Neuron (in vitro differentiated cells): ENCODE measurements around the gene PAQR4.

Experiments
- H2AFZ ChIP-seq: one replicate; pipeline ENCODE4 v1.6.1; 2013; ENCODE audit warnings: low read depth, mild to moderate bottlenecking, inconsistent platforms, low read length, moderate library complexity
- H3K27me3 ChIP-seq: one replicate; pipeline ENCODE4 v1.6.1; 2013; ENCODE audit warnings: low read length; ENCODE audit not compliant: insufficient read depth
- H3K36me3 ChIP-seq: one replicate; pipeline ENCODE4 v1.6.1; 2013; ENCODE audit warnings: low read length; ENCODE audit not compliant: insufficient read depth
- H3K4me1 ChIP-seq: one replicate; pipeline ENCODE4 v1.6.1; 2013; ENCODE audit warnings: low read length; ENCODE audit not compliant: insufficient read depth
- H3K4me3 ChIP-seq: 2 replicates; pipeline ENCODE4 v1.5.1; 2013; ENCODE audit warnings: mild to moderate bottlenecking, low read length, moderate library complexity
- H3K9me3 ChIP-seq: one replicate; pipeline ENCODE4 v1.6.1; 2013; ENCODE audit warnings: low read length

PAQR4 gene

GRCh38 chr16:2983706-2984136 is 14.6 kb downstream of the PAQR4 start:
- H3K4me3 ChIP-seq: no peak overlapping the region
- no peak overlapping the region for H2AFZ ChIP-seq
- H3K4me1 ChIP-seq: peaks cover 20% of the 10 kb centered on the region
- peaks cover 32% of the 10 kb centered on the region for H3K27me3 ChIP-seq
- no peaks in the 10 kb centered on the region for H3K36me3 ChIP-seq
- no peaks in the 10 kb centered on the region for H3K9me3 ChIP-seq

GRCh38 chr16:2985462-2985861 is 16.3 kb downstream of the PAQR4 start:
- H3K27me3 ChIP-seq: peaks cover 49% of the 10 kb centered on the region
- no peaks in the 10 kb centered on the region for H3K36me3 ChIP-seq
- H2AFZ ChIP-seq: no peak overlapping the region
- H3K9me3 ChIP-seq: no peaks in the 10 kb centered on the region
- peaks cover 12% of the 10 kb centered on the region for H3K4me1 ChIP-seq
- no peak overlapping the region for H3K4me3 ChIP-seq

GRCh38 chr16:2985893-2986355 is 16.8 kb downstream of the PAQR4 start:
- Histone ChIP-seq H3K36me3 (no peaks in the 10 kb centered on the region), H3K4me3 (no peak overlapping the region), H3K9me3 (no peaks in the 10 kb centered on the region), H3K27me3 (peaks cover 53% of the 10 kb centered on the region), H3K4me1 (peaks cover 8% of the 10 kb centered on the region), H2AFZ (no peak overlapping the region)

- Histone ChIP-seq H3K4me3 (no peak overlapping the region), H3K9me3 (no peaks in the 10 kb centered on the region), H3K27me3 (peaks cover 61% of the 10 kb centered on the region), H3K36me3 (no peaks in the 10 kb centered on the region), H2AFZ (no peak overlapping the region), H3K4me1 (peaks cover 4% of the 10 kb centered on the region)
Observed at GRCh38 chr16:2986623-2987188, 17.6 kb downstream of the PAQR4 start.

GRCh38 chr16:2987286-2987685 is 18.1 kb downstream of the PAQR4 start:
- no peaks in the 10 kb centered on the region for H3K4me1 ChIP-seq
- H2AFZ ChIP-seq: no peak overlapping the region
- H3K36me3 ChIP-seq: no peaks in the 10 kb centered on the region
- no peak overlapping the region for H3K4me3 ChIP-seq
- peaks cover 65% of the 10 kb centered on the region for H3K27me3 ChIP-seq
- no peaks in the 10 kb centered on the region for H3K9me3 ChIP-seq

- Histone ChIP-seq H3K4me1 (no peaks in the 10 kb centered on the region), H3K27me3 (peaks cover 69% of the 10 kb centered on the region), H3K36me3 (no peaks in the 10 kb centered on the region), H3K4me3 (no peak overlapping the region), H2AFZ (no peak overlapping the region), H3K9me3 (no peaks in the 10 kb centered on the region)
Observed at GRCh38 chr16:2987833-2988232, 18.7 kb downstream of the PAQR4 start.

- no peaks in the 10 kb centered on the region for H3K9me3 ChIP-seq
- no peak overlapping the region for H2AFZ ChIP-seq
- H3K4me1 ChIP-seq: no peaks in the 10 kb centered on the region
- H3K4me3 ChIP-seq: no peak overlapping the region
- H3K36me3 ChIP-seq: no peaks in the 10 kb centered on the region
- H3K27me3 ChIP-seq: peaks cover 76% of the 10 kb centered on the region
Observed at GRCh38 chr16:2988590-2989099, 19.5 kb downstream of the PAQR4 start.

GRCh38 chr16:2990891-2991290 is 21.7 kb downstream of the PAQR4 start:
- Histone ChIP-seq H3K4me1 (no peaks in the 10 kb centered on the region), H3K4me3 (no peak overlapping the region), H3K36me3 (no peaks in the 10 kb centered on the region), H3K27me3 (peaks cover 74% of the 10 kb centered on the region), H3K9me3 (no peaks in the 10 kb centered on the region), H2AFZ (no peak overlapping the region)

GRCh38 chr16:2991566-2992261 is 22.6 kb downstream of the PAQR4 start:
- Histone ChIP-seq H3K36me3 (no peaks in the 10 kb centered on the region), H3K9me3 (no peaks in the 10 kb centered on the region), H3K4me3 (no peak overlapping the region), H3K27me3 (peaks cover 74% of the 10 kb centered on the region), H3K4me1 (no peaks in the 10 kb centered on the region), H2AFZ (no peak overlapping the region)

- Histone ChIP-seq H3K4me3 (no peak overlapping the region), H3K36me3 (no peaks in the 10 kb centered on the region), H2AFZ (no peak overlapping the region), H3K9me3 (no peaks in the 10 kb centered on the region), H3K27me3 (peaks cover 75% of the 10 kb centered on the region), H3K4me1 (no peaks in the 10 kb centered on the region)
Observed at GRCh38 chr16:2992383-2993081, 23.4 kb downstream of the PAQR4 start.

GRCh38 chr16:2996298-2996697 is 27.1 kb downstream of the PAQR4 start:
- H3K9me3 ChIP-seq: no peaks in the 10 kb centered on the region
- no peak overlapping the region for H2AFZ ChIP-seq
- H3K27me3 ChIP-seq: peaks cover 77% of the 10 kb centered on the region
- H3K4me1 ChIP-seq: no peaks in the 10 kb centered on the region
- H3K4me3 ChIP-seq: no peak overlapping the region
- H3K36me3 ChIP-seq: no peaks in the 10 kb centered on the region

GRCh38 chr16:2999929-3000328 is 30.8 kb downstream of the PAQR4 start:
- no peak overlapping the region for H3K4me3 ChIP-seq
- peaks cover 3% of the 10 kb centered on the region for H3K4me1 ChIP-seq
- peaks cover 58% of the 10 kb centered on the region for H3K27me3 ChIP-seq
- no peak overlapping the region for H2AFZ ChIP-seq
- H3K36me3 ChIP-seq: no peaks in the 10 kb centered on the region
- no peaks in the 10 kb centered on the region for H3K9me3 ChIP-seq

GRCh38 chr16:3000540-3000939 is 31.4 kb downstream of the PAQR4 start:
- Histone ChIP-seq H3K4me3 (no peak overlapping the region), H3K4me1 (peaks cover 3% of the 10 kb centered on the region), H3K9me3 (no peaks in the 10 kb centered on the region), H3K27me3 (peaks cover 60% of the 10 kb centered on the region), H3K36me3 (no peaks in the 10 kb centered on the region), H2AFZ (no peak overlapping the region)
